Activated CD4-positive, alpha-beta T cell treated with anti-CD3 and anti-CD28 coated beads, Interleukin-2, Interleukin-4, amounts not matched to agents 100 ng/mL and 50 ng/mL, durations not matched to agents 16 hours and 8 hours (primary cell): ENCODE data around the gene ZNF362.
"Not testable (repeated sequence)": the region's sequence is repeated elsewhere in the genome, so short reads cannot be mapped to it uniquely, and the experiment has no call there.

Experiments used
- DNase-seq: peaks from one replicate; pipeline ENCODE4 v3.0.0-alpha.2; 2020; ENCODE audit warnings: low spot score

ZNF362 gene

GRCh38 chr1:33306653-33307493 is 50.6 kb downstream of the ZNF362 start:
- no peak for DNase-seq

GRCh38 chr1:33307494-33307864 is 51.2 kb downstream of the ZNF362 start:
- DNase-seq = no peak

GRCh38 chr1:33309351-33309750 is 53.1 kb downstream of the ZNF362 start:
- DNase-seq = not testable (repeated sequence)

GRCh38 chr1:33310702-33311101 is 54.4 kb downstream of the ZNF362 start:
- DNase-seq = no peak

- no peak for DNase-seq
Observed at GRCh38 chr1:33311706-33312412, 55.6 kb downstream of the ZNF362 start.

GRCh38 chr1:33312413-33312749 is 56.1 kb downstream of the ZNF362 start:
- no peak for DNase-seq

GRCh38 chr1:33314416-33314815 is 58.1 kb downstream of the ZNF362 start:
- no peak for DNase-seq

- no peak for DNase-seq
Observed at GRCh38 chr1:33316601-33317000, 60.3 kb downstream of the ZNF362 start.

GRCh38 chr1:33317354-33317753 is 61.1 kb downstream of the ZNF362 start:
- DNase-seq = no peak

GRCh38 chr1:33317946-33318345 is 61.7 kb downstream of the ZNF362 start:
- no peak for DNase-seq

GRCh38 chr1:33319186-33319948 is 63.1 kb downstream of the ZNF362 start:
- no peak for DNase-seq

- no peak for DNase-seq
Observed at GRCh38 chr1:33319949-33320618, 63.8 kb downstream of the ZNF362 start.

GRCh38 chr1:33320619-33321165 is 64.4 kb downstream of the ZNF362 start, which contains the start of gene A3GALT2:
A3GALT2 (minus strand) TSS chr1:33321098; CDS start chr1:33321098, 0 bp downstream.
- DNase-seq = no peak

- no peak for DNase-seq
Observed at GRCh38 chr1:33321178-33321577, 64.9 kb downstream of the ZNF362 start.

GRCh38 chr1:33322109-33322508 is 65.8 kb downstream of the ZNF362 start:
- no peak for DNase-seq

- DNase-seq = no peak
Observed at GRCh38 chr1:33322870-33323585, 66.7 kb downstream of the ZNF362 start.

- no peak for DNase-seq
Observed at GRCh38 chr1:33323663-33324477, 67.6 kb downstream of the ZNF362 start.

GRCh38 chr1:33324677-33325575 is 68.6 kb downstream of the ZNF362 start:
- DNase-seq = no peak

GRCh38 chr1:33326785-33327184 is 70.5 kb downstream of the ZNF362 start:
- DNase-seq = no peak
